Gastroesophageal sphincter (tissue), 4 donors: ENCODE results near the gene DUSP21. TPM values are rescaled to one million over a fixed set of nuclear protein-coding genes. Genes with fewer than 3 reads are reported as not detected.
"Not testable (repeated sequence)": the region's sequence is repeated elsewhere in the genome, so short reads cannot be mapped to it uniquely, and the experiment has no call there.

Experiments
- ATAC-seq: fragments of 150-250 bp; one replicate; pipeline ENCODE4 v1.9.1; 2016; ENCODE audit warnings: mild to moderate bottlenecking, moderate library complexity
- H3K27ac ChIP-seq, 4 donors: fragments of 200-600 bp; sonication (generic) in 3 of 4; 1 replicate in 3 of 4; 2 replicates in 1 of 4; pipeline ENCODE4 v1.5.1; 2016 to 2019
- H3K27me3 ChIP-seq: fragments of 200-600 bp; sonication (generic); one replicate; pipeline ENCODE4 v1.5.1; 2019
- H3K36me3 ChIP-seq, 2 donors: fragments of 200-600 bp; sonication (generic); one replicate each; pipeline ENCODE4 v1.5.1; 2019; ENCODE audit warnings: control low read depth in 1 of 2
- H3K4me1 ChIP-seq, 3 donors: fragments of 200-600 bp; sonication (generic); 1 replicate in 2 of 3; 2 replicates in 1 of 3; pipeline ENCODE4 v1.5.1; 2016 to 2019; ENCODE audit warnings: control low read depth in 2 of 3
- H3K4me3 ChIP-seq, 2 donors: fragments of 200-600 bp; sonication (generic); one replicate each; pipeline ENCODE4 v1.5.1; 2019; ENCODE audit warnings: mild to moderate bottlenecking in 1 of 2, moderate library complexity in 1 of 2
- H3K9me3 ChIP-seq, 3 donors: fragments of 200-600 bp; sonication (generic); one replicate each; pipeline ENCODE4 v1.5.1; 2017 to 2019; ENCODE audit warnings: control low read depth in 2 of 3
- EP300 ChIP-seq: sonication (generic); formaldehyde crosslinking; IDR thresholded peaks from one replicate; pipeline ENCODE4 v1.6.1; 2017; ENCODE audit warnings: antibody characterized with exemption, mild to moderate bottlenecking
- POLR2A ChIP-seq, 2 donors: fragments of 450-650 bp; IDR thresholded peaks; one replicate each; pipeline ENCODE4 v1.6.1; 2017; ENCODE audit warnings: antibody characterized with exemption in 2 of 2, mild to moderate bottlenecking in 2 of 2, moderate library complexity in 1 of 2
- POLR2AphosphoS5 ChIP-seq: sonication (generic); formaldehyde crosslinking; IDR thresholded peaks from one replicate; pipeline ENCODE4 v1.6.1; 2017; ENCODE audit warnings: antibody characterized with exemption
- WGBS, 2 donors: methylation state at CpG; one replicate each; pipeline ENCODE4 v1.1.5; 2018; ENCODE audit warnings: low coverage in 1 of 2; 5-methylcytosine and 5-hydroxymethylcytosine counted together
- total RNA-seq, 4 donors: library from RNA; depleted of rRNA; stranded (reverse); fragments of >200 nt; gene quantifications; one replicate each; pipeline ENCODE4 v1.1.0, GENCODE V29; 2016
- TF ChIP-seq, protein P1 (sequence below), 4 experiments: fragments of 200-600 bp in 2 of 4; fragments of 450-650 bp in 2 of 4; sonication (generic) in 1 of 4; IDR thresholded peaks; one replicate each; pipeline ENCODE4 v1.5.1; 2017 to 2019; ENCODE audit warnings: antibody characterized with exemption in 4 of 4, mild to moderate bottlenecking in 2 of 4, moderate library complexity in 2 of 4

DUSP21 gene
- total RNA-seq, 4 donors from 2014 or later = not detected

DNA sequence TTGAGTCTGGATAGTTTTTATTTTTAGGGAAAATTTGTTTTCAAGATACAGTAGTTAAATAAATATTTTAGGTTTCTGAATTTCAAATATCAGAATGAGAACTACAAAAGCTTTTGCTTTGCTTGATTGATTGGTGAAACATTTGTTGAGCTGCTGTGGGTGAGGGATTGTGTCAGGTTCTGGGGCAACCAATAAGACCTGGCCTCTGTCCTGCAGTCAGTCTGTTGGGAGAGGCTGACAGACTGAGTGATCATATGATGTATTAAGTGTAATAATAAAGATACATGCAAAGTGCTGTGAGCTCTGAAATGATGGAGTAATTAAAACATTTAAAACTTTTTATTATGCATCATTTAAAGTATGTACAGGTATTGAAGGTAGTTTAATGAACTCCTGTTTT lies 38.8 kb downstream of the DUSP21 start:
- Histone ChIP-seq H3K27ac (no peak overlapping the region), H3K4me1 (peaks cover 0 to 41% (median 9%) of the 10 kb centered on the region in 3 donors), H3K4me3 (no peak overlapping the region), H3K36me3 (no peaks in the 10 kb centered on the region), H3K9me3 (no peaks in the 10 kb centered on the region), H3K27me3 (no peaks in the 10 kb centered on the region)
- TF ChIP-seq POLR2AphosphoS5 (no peak), POLR2A (IDR thresholded peaks at IDR 0.05) (no peak)
- TF ChIP-seq, protein P1, sequence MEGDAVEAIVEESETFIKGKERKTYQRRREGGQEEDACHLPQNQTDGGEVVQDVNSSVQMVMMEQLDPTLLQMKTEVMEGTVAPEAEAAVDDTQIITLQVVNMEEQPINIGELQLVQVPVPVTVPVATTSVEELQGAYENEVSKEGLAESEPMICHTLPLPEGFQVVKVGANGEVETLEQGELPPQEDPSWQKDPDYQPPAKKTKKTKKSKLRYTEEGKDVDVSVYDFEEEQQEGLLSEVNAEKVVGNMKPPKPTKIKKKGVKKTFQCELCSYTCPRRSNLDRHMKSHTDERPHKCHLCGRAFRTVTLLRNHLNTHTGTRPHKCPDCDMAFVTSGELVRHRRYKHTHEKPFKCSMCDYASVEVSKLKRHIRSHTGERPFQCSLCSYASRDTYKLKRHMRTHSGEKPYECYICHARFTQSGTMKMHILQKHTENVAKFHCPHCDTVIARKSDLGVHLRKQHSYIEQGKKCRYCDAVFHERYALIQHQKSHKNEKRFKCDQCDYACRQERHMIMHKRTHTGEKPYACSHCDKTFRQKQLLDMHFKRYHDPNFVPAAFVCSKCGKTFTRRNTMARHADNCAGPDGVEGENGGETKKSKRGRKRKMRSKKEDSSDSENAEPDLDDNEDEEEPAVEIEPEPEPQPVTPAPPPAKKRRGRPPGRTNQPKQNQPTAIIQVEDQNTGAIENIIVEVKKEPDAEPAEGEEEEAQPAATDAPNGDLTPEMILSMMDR (IDR thresholded peaks at IDR 0.05) = no peak
- ATAC-seq = no peak

DNA sequence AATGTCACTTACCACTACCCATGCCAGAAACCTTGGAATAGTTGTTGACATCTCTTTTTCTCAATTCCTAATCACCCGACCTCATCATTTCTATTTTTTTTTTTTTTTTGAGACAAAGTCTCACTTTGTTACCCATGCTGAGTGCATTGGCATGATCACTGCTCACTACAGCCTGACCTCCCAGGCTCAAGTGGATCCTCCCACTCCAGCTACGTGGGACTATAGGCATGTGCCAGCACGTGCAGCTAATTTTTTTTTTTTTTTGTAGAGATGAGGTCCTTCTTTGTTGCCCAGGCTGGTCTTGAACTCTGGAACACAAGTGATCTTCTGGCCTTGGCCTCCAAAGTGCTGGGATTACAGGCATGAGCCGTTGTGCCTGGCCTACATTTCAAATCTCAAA lies 41.1 kb downstream of the DUSP21 start:
- TF ChIP-seq, protein P1 (IDR thresholded peaks at IDR 0.05) = no peak
- TF ChIP-seq POLR2AphosphoS5 (no peak), POLR2A (IDR thresholded peaks at IDR 0.05) (no peak), EP300 (no peak)
- Histone ChIP-seq H3K36me3 (no peaks in the 10 kb centered on the region), H3K4me3 (no peak overlapping the region), H3K27ac (no peak overlapping the region), H3K9me3 (no peaks in the 10 kb centered on the region), H3K27me3 (no peaks in the 10 kb centered on the region), H3K4me1 (peaks cover 0 to 25% (median 0%) of the 10 kb centered on the region in 3 donors)
- no peak for ATAC-seq
- 70% methylated on average over 1 to 2 of the region's 4 CpGs for WGBS, 2 donors

DNA sequence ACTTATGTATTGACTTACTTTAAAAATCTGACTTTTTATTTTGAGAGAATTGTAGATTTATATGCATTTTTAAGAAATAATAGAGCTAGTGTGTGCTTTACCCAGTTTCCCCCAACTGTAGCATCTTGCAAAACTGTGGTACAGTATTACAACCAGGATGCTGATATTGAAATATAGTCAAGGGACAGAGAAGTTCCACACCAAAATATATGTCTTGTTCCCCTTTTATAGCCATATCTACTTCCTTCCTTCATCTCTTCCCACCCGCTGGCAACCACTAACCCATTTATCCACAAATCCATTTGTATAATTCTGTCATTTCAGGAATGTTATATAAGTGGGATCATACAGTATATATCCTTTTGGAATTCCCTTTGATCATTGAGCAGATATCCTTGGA lies 46.0 kb downstream of the DUSP21 start:
- no peaks in the 10 kb centered on the region for H3K9me3 ChIP-seq
- 69% methylated on average over 1 of the region's 1 CpG; no CpG with 5 or more reads in 1 of the 2 donors for WGBS, 2 donors
- no peak for TF ChIP-seq POLR2A (IDR thresholded peaks at IDR 0.05)
- TF ChIP-seq EP300 = no peak
- TF ChIP-seq, protein P1 (IDR thresholded peaks at IDR 0.05) = no peak
- TF ChIP-seq POLR2AphosphoS5 = no peak
- H3K27ac ChIP-seq = no peak overlapping the region
- no peak overlapping the region for H3K4me3 ChIP-seq
- peaks cover 0 to 7% (median 0%) of the 10 kb centered on the region in 3 donors for H3K4me1 ChIP-seq
- no peak for ATAC-seq
- H3K27me3 ChIP-seq = no peaks in the 10 kb centered on the region
- H3K36me3 ChIP-seq = no peaks in the 10 kb centered on the region

DNA sequence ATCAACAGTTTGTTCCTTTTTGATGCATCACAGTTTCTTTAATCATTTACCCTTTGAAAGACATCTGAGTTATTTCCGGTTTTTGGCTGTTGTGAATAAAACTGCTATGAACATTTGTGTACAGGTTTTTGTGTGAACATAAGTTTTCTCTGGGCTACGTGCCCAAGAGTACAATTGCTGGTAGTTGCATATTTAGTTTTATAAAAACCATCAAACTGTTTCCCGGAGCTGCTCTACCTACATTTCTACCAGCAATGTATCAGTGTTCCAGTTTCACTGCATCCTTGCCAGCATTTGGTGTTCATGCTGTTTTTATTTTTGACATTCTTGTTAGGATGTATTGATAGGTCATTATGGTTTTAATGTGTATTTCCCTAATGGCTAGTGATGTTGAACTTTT lies 46.4 kb downstream of the DUSP21 start:
- 22 to 73% methylated on average over 2 to 3 of the region's 3 CpGs for WGBS, 2 donors
- ATAC-seq = no peak
- H3K36me3 ChIP-seq = no peaks in the 10 kb centered on the region
- no peaks in the 10 kb centered on the region for H3K27me3 ChIP-seq
- H3K27ac ChIP-seq = no peak overlapping the region
- no peak overlapping the region for H3K4me3 ChIP-seq
- no peaks in the 10 kb centered on the region for H3K9me3 ChIP-seq
- H3K4me1 ChIP-seq = peaks cover 0 to 5% (median 0%) of the 10 kb centered on the region in 3 donors
- TF ChIP-seq EP300 = no peak
- TF ChIP-seq, protein P1 (IDR thresholded peaks at IDR 0.05) = no peak
- no peak for TF ChIP-seq POLR2AphosphoS5
- no peak for TF ChIP-seq POLR2A (IDR thresholded peaks at IDR 0.05)

DNA sequence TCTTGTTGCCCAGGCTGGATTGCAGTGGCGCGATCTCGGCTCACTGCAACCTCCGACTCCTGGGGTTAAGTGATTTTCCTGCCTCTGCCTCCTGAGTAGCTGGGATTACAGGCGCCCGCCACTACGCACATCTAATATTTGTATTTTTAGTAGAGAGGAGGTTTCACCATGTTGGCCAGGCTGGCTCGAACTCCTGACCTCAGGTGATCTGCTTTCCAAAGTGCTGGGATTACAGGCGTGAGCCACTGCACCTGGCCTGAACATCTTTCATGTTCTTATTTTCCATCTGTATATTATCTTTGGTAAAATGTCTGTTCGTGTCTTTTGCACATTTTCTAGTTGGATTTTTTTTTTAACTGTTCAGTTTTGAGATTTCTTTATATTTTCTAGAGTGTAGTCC lies 46.9 kb downstream of the DUSP21 start:
- H3K27ac ChIP-seq, H3K27me3 ChIP-seq, H3K9me3 ChIP-seq, H3K36me3 ChIP-seq, ATAC-seq, H3K4me3 ChIP-seq, H3K4me1 ChIP-seq: not testable (repeated sequence)
- WGBS, 2 donors = 70 to 100% methylated on average over 1 to 2 of the region's 10 CpGs
